GM12864 (cell line): ENCODE data around the gene TBC1D7.
A peak's percentile ranks its signal among the peaks of the same experiment; 100 is the strongest.

Experiments used
- DNase-seq: peaks from one replicate; pipeline ENCODE4 v3.0.0-alpha.2; 2011; ENCODE audit warnings: low read depth
- H3K4me3 ChIP-seq: 2 replicates; pipeline ENCODE4 v1.5.1; 2011; ENCODE audit warnings: mild to moderate bottlenecking, low read depth, low read length, control low read depth
- CTCF ChIP-seq: IDR thresholded peaks from 2 replicates; pipeline ENCODE4 v1.5.1; 2011; ENCODE audit warnings: low read depth, mild to moderate bottlenecking, moderate library complexity, low read length, control low read depth, inconsistent platforms; ENCODE audit errors: missing control alignments

The TBC1D7 gene

GRCh38 chr6:13262302-13263230 is 65.8 kb downstream of the TBC1D7 start:
- no peak overlapping the region for H3K4me3 ChIP-seq
- DNase-seq, result no peak
- TF ChIP-seq CTCF, result no peak

- DNase-seq, result peak; percentile 77
- H3K4me3 ChIP-seq, result no peak overlapping the region; the same call in 1 of the 2 replicates
- no peak for TF ChIP-seq CTCF
These were observed 66.8 kb downstream of the TBC1D7 start for GRCh38 chr6:13261464-13261994.

- TF ChIP-seq CTCF, result no peak
- H3K4me3 ChIP-seq, result no peak overlapping the region
- no peak for DNase-seq
These were observed 67.5 kb downstream of the TBC1D7 start for GRCh38 chr6:13260831-13261230.

- H3K4me3 ChIP-seq, result no peak overlapping the region
- no peak for TF ChIP-seq CTCF
- DNase-seq, result no peak
These were observed 68.2 kb downstream of the TBC1D7 start for GRCh38 chr6:13260101-13260598.

GRCh38 chr6:13259393-13259792 is 68.9 kb downstream of the TBC1D7 start:
- no peak for TF ChIP-seq CTCF
- H3K4me3 ChIP-seq, result no peak overlapping the region
- no peak for DNase-seq

- TF ChIP-seq CTCF, result no peak
- no peak overlapping the region for H3K4me3 ChIP-seq
- DNase-seq, result no peak
These were observed 71.9 kb downstream of the TBC1D7 start for GRCh38 chr6:13256266-13257001.
